PC-9 (cell line): ENCODE measurements around the gene DENND1A.

Source experiments
- EZH2 ChIP-seq: fragments of 200-600 bp; sonication (generic); IDR thresholded peaks from 2 replicates; pipeline ENCODE4 v1.8.0; 2017; ENCODE audit warnings: antibody characterized with exemption, low read depth
- TF ChIP-seq, protein P1 (sequence below): fragments of 200-600 bp; sonication (generic); conservative IDR thresholded peaks from 2 replicates; pipeline ENCODE4 v1.6.1; 2017; ENCODE audit warnings: mixed run types, antibody characterized with exemption, mild to moderate bottlenecking, moderate library complexity

DNA sequence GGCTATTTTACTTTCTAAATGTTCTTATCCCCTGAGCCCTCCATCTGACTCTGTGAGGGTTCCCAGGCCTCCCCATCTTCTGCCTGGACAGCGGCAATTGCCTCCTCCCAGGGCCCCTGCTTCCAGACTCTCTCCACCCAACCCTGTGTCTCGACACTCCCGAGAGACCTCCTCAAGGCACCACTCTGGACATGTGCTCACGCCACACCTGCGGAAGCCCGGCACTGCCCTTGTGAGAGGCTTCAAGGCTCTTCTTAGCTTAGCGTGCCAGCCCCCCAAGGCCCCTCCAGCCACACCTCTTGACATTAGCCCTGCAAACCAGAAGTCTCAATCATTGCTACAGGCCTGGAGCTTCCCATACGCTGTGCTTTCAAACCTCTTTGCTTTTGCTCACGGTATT, 449.8 kb downstream of the DENND1A start:
- TF ChIP-seq, protein P1, sequence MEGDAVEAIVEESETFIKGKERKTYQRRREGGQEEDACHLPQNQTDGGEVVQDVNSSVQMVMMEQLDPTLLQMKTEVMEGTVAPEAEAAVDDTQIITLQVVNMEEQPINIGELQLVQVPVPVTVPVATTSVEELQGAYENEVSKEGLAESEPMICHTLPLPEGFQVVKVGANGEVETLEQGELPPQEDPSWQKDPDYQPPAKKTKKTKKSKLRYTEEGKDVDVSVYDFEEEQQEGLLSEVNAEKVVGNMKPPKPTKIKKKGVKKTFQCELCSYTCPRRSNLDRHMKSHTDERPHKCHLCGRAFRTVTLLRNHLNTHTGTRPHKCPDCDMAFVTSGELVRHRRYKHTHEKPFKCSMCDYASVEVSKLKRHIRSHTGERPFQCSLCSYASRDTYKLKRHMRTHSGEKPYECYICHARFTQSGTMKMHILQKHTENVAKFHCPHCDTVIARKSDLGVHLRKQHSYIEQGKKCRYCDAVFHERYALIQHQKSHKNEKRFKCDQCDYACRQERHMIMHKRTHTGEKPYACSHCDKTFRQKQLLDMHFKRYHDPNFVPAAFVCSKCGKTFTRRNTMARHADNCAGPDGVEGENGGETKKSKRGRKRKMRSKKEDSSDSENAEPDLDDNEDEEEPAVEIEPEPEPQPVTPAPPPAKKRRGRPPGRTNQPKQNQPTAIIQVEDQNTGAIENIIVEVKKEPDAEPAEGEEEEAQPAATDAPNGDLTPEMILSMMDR, result no peak
- TF ChIP-seq EZH2, result no peak
